ENCODE data around the gene KRT13. TPM values are rescaled to one million over a fixed set of nuclear protein-coding genes. Genes with fewer than 3 reads are reported as not detected.

KRT13 gene
- total and polyA plus RNA-seq, 2 experiments from 2014 or later = not detected

GRCh38 chr17:41483531-41483930, 21.9 kb downstream of the KRT13 start:
- Mint-ChIP-seq H3K4me3 (no peak overlapping the region), H3K27me3 (ENCODE audit: insufficient read depth, low read depth, poor library complexity) (peaks cover 26% of the 10 kb centered on the region), H3K27ac (no peak overlapping the region), H3K9me3 (no peaks in the 10 kb centered on the region), H3K36me3 (ENCODE audit: low read depth) (no peaks in the 10 kb centered on the region), H3K4me1 (no peaks in the 10 kb centered on the region)
- Histone ChIP-seq H3F3A (replicated peaks; ENCODE audit: low read depth) (no peaks in the 10 kb centered on the region), H3K4me2 (no peak overlapping the region), H3K4me1 (ENCODE audit: insufficient read depth) (no peaks in the 10 kb centered on the region), H2AFZ (no peak overlapping the region), H3K4me3 (no peak overlapping the region), H3K79me2 (replicated peaks; ENCODE audit: insufficient read depth) (no peaks in the 10 kb centered on the region), H3K36me3 (ENCODE audit: insufficient read depth) (no peaks in the 10 kb centered on the region), H4K20me1 (replicated peaks; ENCODE audit: insufficient read depth) (no peaks in the 10 kb centered on the region), H3K9me2 (ENCODE audit: insufficient read depth) (no peaks in the 10 kb centered on the region), H3K27me3 (ENCODE audit: insufficient read depth) (no peaks in the 10 kb centered on the region), H3K27ac (ENCODE audit: low read depth) (no peak overlapping the region)
- TF ChIP-seq CTCF (conservative IDR thresholded peaks at IDR 0.05; ENCODE audit: low read depth in 2 of 2) (no peak), REST (IDR thresholded peaks at IDR 0.05; ENCODE audit: unreplicated experiment) (no peak), NANOG (IDR thresholded peaks at IDR 0.05; ENCODE audit: borderline replicate concordance) (no peak), POLR2AphosphoS5 (IDR thresholded peaks at IDR 0.05; ENCODE audit: low read depth) (no peak), EZH2 (IDR thresholded peaks at IDR 0.05; ENCODE audit: low read depth, unreplicated experiment) (no peak), ZNF462 (CRISPR knock-in tag; IDR thresholded peaks at IDR 0.05) (no peak), JUNB (IDR thresholded peaks at IDR 0.05; ENCODE audit: unreplicated experiment) (no peak), ZNF331 (CRISPR knock-in tag; IDR thresholded peaks at IDR 0.05; ENCODE audit: low read depth) (no peak)
- ATAC-seq (no peak), DNase-seq (ENCODE audit: low spot score) (no peak)
